SK-N-SH (cell line): Measurements from ENCODE around the gene SV2A. TPM values are rescaled to one million over a fixed set of nuclear protein-coding genes. Genes with fewer than 3 reads are reported as not detected.

ENCODE experiments used
- CTCF ChIA-PET: fragments of 300-600, 350-600 bp; formaldehyde crosslinking; extraction: SDS; loops from one replicate; lab custom pipeline; 2021; lab: Yijun Ruan, JAX
- POLR2A ChIA-PET: fragments of 350-600 bp; sonication (Branson Sonifier 250); formaldehyde crosslinking; extraction: SDS; loops from one replicate; lab custom pipeline; 2020; ENCODE audit warnings: antibody characterized with exemption, inconsistent platforms; lab: Yijun Ruan, JAX
- DNase-seq: peaks from one replicate; pipeline ENCODE4 v3.0.0; 2012
- H2AFZ ChIP-seq: fragments of 200-600 bp; sonication (generic); 2 replicates; pipeline ENCODE4 v1.8.1; 2016; ENCODE audit warnings: antibody characterized with exemption, mild to moderate bottlenecking, low read depth
- H3F3A ChIP-seq: fragments of 200-600 bp; sonication (generic); replicated peaks from 2 replicates; pipeline ENCODE3; 2016; ENCODE audit warnings: antibody characterized with exemption, mild to moderate bottlenecking; ENCODE audit not compliant: insufficient read depth
- H3K27ac ChIP-seq, 2 experiments: fragments of 200-500 bp in 1 of 2; fragments of 200-600 bp in 1 of 2; sonication (Bioruptor generic) in 1 of 2; sonication (generic), shearing (Covaris generic) in 1 of 2; 2 replicates each; pipeline versions ENCODE4 v1.5.1 to v1.6.1; 2014 to 2016; ENCODE audit warnings: low read depth in 2 of 2, inconsistent platforms in 1 of 2, low read length in 1 of 2, mild to moderate bottlenecking in 1 of 2, mixed read lengths in 1 of 2
- H3K27me3 ChIP-seq: fragments of 200-600 bp; sonication (generic), shearing (Covaris generic); 2 replicates; pipeline ENCODE4 v1.6.1; 2016; ENCODE audit warnings: mixed run types; ENCODE audit not compliant: insufficient read depth
- H3K36me3 ChIP-seq, 2 experiments: fragments of 200-500 bp in 1 of 2; fragments of 200-600 bp in 1 of 2; sonication (Bioruptor generic) in 1 of 2; sonication (generic) in 1 of 2; replicated peaks in 1 of 2; 2 replicates each; pipeline versions ENCODE3 to v1.5.1; 2014 to 2016; ENCODE audit warnings: low read length in 1 of 2, mild to moderate bottlenecking in 1 of 2; ENCODE audit not compliant: insufficient read depth in 2 of 2, control insufficient read depth in 1 of 2
- H3K4me1 ChIP-seq, 2 experiments: fragments of 200-500 bp in 1 of 2; fragments of 200-600 bp in 1 of 2; sonication (Bioruptor generic) in 1 of 2; sonication (generic), shearing (Covaris generic) in 1 of 2; 2 replicates each; pipeline versions ENCODE4 v1.5.1 to v1.6.1; 2014 to 2016; ENCODE audit warnings: low read depth in 1 of 2, low read length in 1 of 2, mixed run types in 1 of 2; ENCODE audit not compliant: insufficient read depth in 2 of 2, control insufficient read depth in 1 of 2
- H3K4me2 ChIP-seq: fragments of 200-600 bp; sonication (generic), shearing (Covaris generic); 2 replicates; pipeline ENCODE4 v1.6.1; 2017; ENCODE audit warnings: mixed run types
- H3K4me3 ChIP-seq, 2 experiments: fragments of 200-500 bp in 1 of 2; fragments of 200-600 bp in 1 of 2; sonication (Bioruptor generic) in 1 of 2; sonication (generic), shearing (Covaris generic) in 1 of 2; 2 replicates each; pipeline versions ENCODE4 v1.5.1 to v1.8.1; 2014 to 2016; ENCODE audit warnings: low read depth in 2 of 2, inconsistent platforms in 1 of 2, low read length in 1 of 2, mild to moderate bottlenecking in 1 of 2, mixed read lengths in 1 of 2, moderate library complexity in 1 of 2
- H3K79me2 ChIP-seq: fragments of 200-600 bp; sonication (generic); 2 replicates; pipeline ENCODE4 v1.8.1; 2017; ENCODE audit warnings: mild to moderate bottlenecking; ENCODE audit not compliant: insufficient read depth
- H3K9ac ChIP-seq: fragments of 200-600 bp; sonication (generic); 2 replicates; pipeline ENCODE4 v1.6.1; 2017; ENCODE audit warnings: mixed run types
- H3K9me2 ChIP-seq: fragments of 200-600 bp; sonication (generic); 2 replicates; pipeline ENCODE4 v1.6.1; 2017; ENCODE audit warnings: mixed run types
- H3K9me3 ChIP-seq: fragments of 200-600 bp; sonication (generic); 2 replicates; pipeline ENCODE4 v1.6.1; 2017; ENCODE audit warnings: mixed run types, mild to moderate bottlenecking, moderate library complexity
- H4K20me1 ChIP-seq: fragments of 200-600 bp; sonication (generic); 2 replicates; pipeline ENCODE4 v1.6.1; 2017; ENCODE audit warnings: mild to moderate bottlenecking, mixed run types; ENCODE audit not compliant: insufficient read depth
- CHD2 ChIP-seq: fragments of 150-350 bp; IDR thresholded peaks from 2 replicates; pipeline ENCODE4 v1.6.1; 2018; ENCODE audit warnings: low read length; ENCODE audit not compliant: partially characterized antibody
- ELF1 ChIP-seq: IDR thresholded peaks from 2 replicates; pipeline ENCODE4 v1.4.0; 2012
- EP300 ChIP-seq, 2 experiments: IDR thresholded peaks; 2 replicates each; pipeline versions ENCODE4 v1.4.0 to v1.6.1; 2012; ENCODE audit warnings: borderline replicate concordance in 1 of 2, low read depth in 1 of 2, low read length in 1 of 2
- FOSL2 ChIP-seq: IDR thresholded peaks from 2 replicates; pipeline ENCODE4 v1.4.0; 2012; ENCODE audit warnings: low read depth, mild to moderate bottlenecking, moderate library complexity, borderline replicate concordance
- FOXJ3 ChIP-seq: sonication (generic); formaldehyde crosslinking; IDR thresholded peaks from 2 replicates; pipeline ENCODE4 v1.5.1; 2020; ENCODE audit warnings: mild to moderate bottlenecking, missing genetic modification reagents
- GABPA ChIP-seq: IDR thresholded peaks from 2 replicates; pipeline ENCODE4 v1.4.0; 2012; ENCODE audit warnings: low read depth, mild to moderate bottlenecking
- IRF3 ChIP-seq: fragments of 150-350 bp; IDR thresholded peaks from 2 replicates; pipeline ENCODE4 v1.6.1; 2016; ENCODE audit warnings: mild to moderate bottlenecking, low read depth, low read length
- JUND ChIP-seq: IDR thresholded peaks from 2 replicates; pipeline ENCODE4 v1.4.0; 2012
- MXI1 ChIP-seq: IDR thresholded peaks from 2 replicates; pipeline ENCODE4 v1.6.1; 2012; ENCODE audit warnings: mild to moderate bottlenecking, low read depth, low read length, improper control_type of control experiment
- NFIC ChIP-seq: IDR thresholded peaks from 2 replicates; pipeline ENCODE4 v1.4.0; 2012; ENCODE audit warnings: borderline replicate concordance
- POLR2AphosphoS5 ChIP-seq: IDR thresholded peaks from 2 replicates; pipeline ENCODE4 v1.6.1; 2012; ENCODE audit warnings: low read depth, low read length
- RAD21 ChIP-seq: IDR thresholded peaks from 2 replicates; pipeline ENCODE4 v1.6.1; 2012; ENCODE audit warnings: mild to moderate bottlenecking, low read length
- REST ChIP-seq: IDR thresholded peaks from 2 replicates; pipeline ENCODE4 v1.6.1; 2012; ENCODE audit warnings: mild to moderate bottlenecking, low read depth, low read length, moderate library complexity
- RFX5 ChIP-seq: IDR thresholded peaks from 2 replicates; pipeline ENCODE4 v1.6.1; 2012; ENCODE audit warnings: mild to moderate bottlenecking, improper control_type of control experiment, low read length
- RXRA ChIP-seq: IDR thresholded peaks from 2 replicates; pipeline ENCODE4 v1.4.0; 2012; ENCODE audit warnings: low read depth, mild to moderate bottlenecking, borderline replicate concordance
- SMC3 ChIP-seq: IDR thresholded peaks from 2 replicates; pipeline ENCODE4 v1.6.1; 2012; ENCODE audit warnings: low read depth, low read length, improper control_type of control experiment
- TAF1 ChIP-seq: IDR thresholded peaks from 2 replicates; pipeline ENCODE4 v1.6.1; 2012; ENCODE audit warnings: low read depth, mild to moderate bottlenecking, low read length, moderate library complexity, borderline replicate concordance
- TCF12 ChIP-seq: IDR thresholded peaks from 2 replicates; pipeline ENCODE4 v1.4.0; 2012
- TEAD4 ChIP-seq: IDR thresholded peaks from 2 replicates; pipeline ENCODE4 v1.4.0; 2012; ENCODE audit warnings: mild to moderate bottlenecking, borderline replicate concordance; ENCODE audit not compliant: insufficient read depth
- USF1 ChIP-seq: IDR thresholded peaks from 2 replicates; pipeline ENCODE4 v1.4.0; 2012; ENCODE audit warnings: low read depth, borderline replicate concordance
- USF2 ChIP-seq: fragments of 150-350 bp; IDR thresholded peaks from 2 replicates; pipeline ENCODE4 v1.6.1; 2017; ENCODE audit warnings: antibody characterized with exemption, low read length, low read depth, borderline replicate concordance
- YY1 ChIP-seq: IDR thresholded peaks from 2 replicates; pipeline ENCODE4 v1.4.0; 2012; ENCODE audit warnings: low read depth, mild to moderate bottlenecking
- ZBTB33 ChIP-seq: IDR thresholded peaks from 2 replicates; pipeline ENCODE4 v1.4.0; 2012; ENCODE audit warnings: low read depth, borderline replicate concordance
- WGBS: methylation state at CpG from one replicate; pipeline ENCODE4 v1.1.6; 2017; ENCODE audit warnings: low lambda C conversion rate; 5-methylcytosine and 5-hydroxymethylcytosine counted together
- polyA plus RNA-seq, 3 experiments: library from polyadenylated mRNA; depleted of rRNA; stranded (reverse); fragments of >200 nt; gene quantifications; 2 replicates each; pipeline ENCODE4 v1.2.3, GENCODE V29; 2012

SV2A gene
- polyA plus RNA-seq, 1 of the 3 experiments (the other 2 are of a cell fraction) = 22.7 TPM

- DNase-seq = peak; percentile 54
- ChIA-PET POLR2A (interaction anchor here (0.6 to 4.4 kb wide), 9 partner anchors 14 to 301 kb away, joined by 3 to 34 read pairs (median 13); partner anchors contain the start of genes BOLA1, PLEKHO1 and SF3B4), CTCF (interaction anchor here (3.2 kb wide), 1 partner anchor 302 kb away, joined by 15 read pairs; no protein-coding TSS in a partner anchor)
- Histone ChIP-seq H3K9ac (peak overlapping the region; percentile 95), H2AFZ (peak overlapping the region; percentile 31; the same call in 1 of the 2 replicates), H3K79me2 (peaks cover 30% of the 10 kb centered on the region), H3F3A (peaks cover 43% of the 10 kb centered on the region), H3K9me3 (no peaks in the 10 kb centered on the region), H3K27me3 (no peaks in the 10 kb centered on the region), H3K4me2 (peak overlapping the region; percentile 72), H4K20me1 (peaks cover 20% of the 10 kb centered on the region; the same call in 1 of the 2 replicates), H3K36me3 (no peaks in the 10 kb centered on the region), H3K4me3 (peak overlapping the region; percentile 73 to 88), H3K9me2 (no peaks in the 10 kb centered on the region), H3K27ac (peak overlapping the region; percentile 97 to 98), H3K4me1 (peaks cover 8 to 19% of the 10 kb centered on the region in 2 experiments; a peak in 3 of 4 replicates)
- 2% methylated on average over 30 of the region's 36 CpGs for WGBS
- TF ChIP-seq REST (peak; percentile 46; the same call in 1 of the 2 replicates), MXI1 (no peak; the same call in 1 of the 2 replicates), ZBTB33 (peak; percentile 79; the same call in 1 of the 2 replicates), RAD21 (no peak), YY1 (no peak), RXRA (no peak), IRF3 (no peak), TEAD4 (no peak), TCF12 (peak; percentile 25; the same call in 1 of the 2 replicates), USF1 (no peak), FOXJ3 (CRISPR knock-in tag) (no peak), JUND (no peak), ELF1 (no peak; the same call in 1 of the 2 replicates), SMC3 (no peak), USF2 (no peak), POLR2AphosphoS5 (peak; percentile 67; the same call in 1 of the 2 replicates), GABPA (no peak), TAF1 (peak; percentile 53; the same call in 1 of the 2 replicates), RFX5 (peak; percentile 41; the same call in 1 of the 2 replicates), EP300 (IDR thresholded peaks at IDR 0.05; ENCODE audit: borderline replicate concordance in 1 of 2, low read depth in 1 of 2, low read length in 1 of 2) (0 out of 4 replicates have a peak, but pooled peaks of 1 of the 2 experiments have one; percentile 11), NFIC (peak; percentile 68; the same call in 1 of the 2 replicates), FOSL2 (no peak), CHD2 (no peak)
Measured at GRCh38 chr1:149885339-149886120, 32.1 kb downstream of the SV2A start.
